Kidney (tissue), 14 donors: ENCODE data around the gene FBXO2. TPM values are rescaled to one million over a fixed set of nuclear protein-coding genes. Genes with fewer than 3 reads are reported as not detected.

Experiments
- DNase-seq, 5 donors: peaks; one replicate each; pipeline ENCODE4 v3.0.0-alpha.2; 2013 to 2020
- FAIRE-seq: peaks from 2 replicates; lab custom pipeline; 2012; peaks lifted over from hg19 to GRCh38; lab: Jason Lieb, UNC
- H3K27ac ChIP-seq, 2 donors: one replicate each; pipeline ENCODE4 v1.7.0; 2013; ENCODE audit warnings: low read depth in 2 of 2, low read length in 2 of 2, inconsistent platforms in 1 of 2
- H3K27me3 ChIP-seq: one replicate; pipeline ENCODE4 v1.7.1; 2013; ENCODE audit warnings: low read length, inconsistent platforms; ENCODE audit not compliant: control insufficient read depth, insufficient read depth
- H3K36me3 ChIP-seq, 3 donors: one replicate each; pipeline versions ENCODE4 v1.7.0 to v1.7.1; 2013; ENCODE audit warnings: low read length in 3 of 3, control low read depth in 1 of 3, inconsistent platforms in 1 of 3; ENCODE audit not compliant: insufficient read depth in 3 of 3, control insufficient read depth in 2 of 3
- H3K4me1 ChIP-seq, 3 donors: one replicate each; pipeline versions ENCODE4 v1.7.0 to v1.7.1; 2013; ENCODE audit warnings: low read length in 3 of 3, inconsistent platforms in 1 of 3, low read depth in 1 of 3; ENCODE audit not compliant: control insufficient read depth in 2 of 3, insufficient read depth in 2 of 3
- H3K4me3 ChIP-seq, 3 donors: one replicate each; pipeline versions ENCODE4 v1.7.0 to v1.8.1; 2013; ENCODE audit warnings: low read length in 3 of 3, control low read depth in 1 of 3, inconsistent platforms in 1 of 3
- H3K9ac ChIP-seq, 3 donors: one replicate each; pipeline versions ENCODE4 v1.7.0 to v1.7.1; 2013; ENCODE audit warnings: low read length in 3 of 3, control low read depth in 1 of 3, inconsistent platforms in 1 of 3
- H3K9me3 ChIP-seq, 3 donors: one replicate each; pipeline versions ENCODE4 v1.7.0 to v1.7.1; 2013; ENCODE audit warnings: low read length in 3 of 3, control low read depth in 1 of 3, inconsistent platforms in 1 of 3; ENCODE audit not compliant: control insufficient read depth in 2 of 3, insufficient read depth in 1 of 3
- intact Hi-C: fragments of 100-400 bp; cut with DNase I; formaldehyde crosslinking; loops from one replicate; pipeline ENCODE4 v1.11.1; 2022
- polyA plus RNA-seq: library from polyadenylated mRNA; stranded (reverse); fragments of 350-450 nt; fragmentation: Illumina TruSeq; extraction: RNeasy Lipid Tissue Mini Kit (QIAGEN cat#74804); gene quantifications from one replicate; pipeline ENCODE4 v1.2.3, GENCODE V29; 2014; ENCODE audit warnings: low read depth, low replicate concordance; ENCODE audit not compliant: insufficient read depth
- total RNA-seq: library from RNA; stranded (reverse); fragmentation: NEBNext Ultra II Directional; extraction: Animal tissue kit (Norgen Biotek cat#: 25700); gene quantifications from one replicate; pipeline ENCODE4 v1.2.1, GENCODE V29; 2021
- TF ChIP-seq, protein P1 (sequence below): IDR thresholded peaks from 3 replicates; pipeline ENCODE4 v1.5.1; 2012; ENCODE audit warnings: mild to moderate bottlenecking, moderate library complexity, borderline replicate concordance; ENCODE audit not compliant: insufficient read depth; ENCODE audit errors: extremely low read depth
- donor health status: control.
- donor health status: control.
- donor health status: control.
- donor health status: control.
- donor health status: control.
- donor health status: DM: yes; HTN: yes; CAD: no.
- donor health status: Normal renal cell carcinoma (clear cell type).

Gene FBXO2
- total and polyA plus RNA-seq, 2 donors from 2014 or later, result 10.2 to 38.4 TPM

DNA sequence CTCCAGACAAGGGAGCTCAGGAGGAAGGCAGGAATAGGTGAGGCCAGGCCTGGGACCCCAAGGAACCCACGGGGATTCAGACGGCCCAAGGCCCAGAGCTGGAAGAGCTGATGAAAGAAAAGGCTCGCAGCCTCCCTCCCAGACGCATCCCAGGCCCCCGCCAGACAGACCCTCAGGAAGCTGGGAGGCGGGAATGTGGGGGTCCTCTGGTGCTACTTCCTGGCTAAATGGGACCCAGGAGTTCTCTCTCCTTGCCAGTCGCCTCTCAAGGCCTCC, 430 bp downstream of the FBXO2 start:
- Histone ChIP-seq H3K9ac (peak overlapping the region in 1 of 3 donors; percentile 51), H3K9me3 (no peaks in the 10 kb centered on the region), H3K36me3 (peaks cover 0 to 2% (median 0%) of the 10 kb centered on the region in 3 donors), H3K27me3 (peaks cover 11% of the 10 kb centered on the region), H3K4me1 (peaks cover 0 to 7% (median 0%) of the 10 kb centered on the region in 3 donors), H3K4me3 (peak overlapping the region in 1 of 3 donors; percentile 35), H3K27ac (no peak overlapping the region)
- FAIRE-seq (no peak), DNase-seq (no peak)
- intact Hi-C loops, result no loop called here
- TF ChIP-seq, protein P1, sequence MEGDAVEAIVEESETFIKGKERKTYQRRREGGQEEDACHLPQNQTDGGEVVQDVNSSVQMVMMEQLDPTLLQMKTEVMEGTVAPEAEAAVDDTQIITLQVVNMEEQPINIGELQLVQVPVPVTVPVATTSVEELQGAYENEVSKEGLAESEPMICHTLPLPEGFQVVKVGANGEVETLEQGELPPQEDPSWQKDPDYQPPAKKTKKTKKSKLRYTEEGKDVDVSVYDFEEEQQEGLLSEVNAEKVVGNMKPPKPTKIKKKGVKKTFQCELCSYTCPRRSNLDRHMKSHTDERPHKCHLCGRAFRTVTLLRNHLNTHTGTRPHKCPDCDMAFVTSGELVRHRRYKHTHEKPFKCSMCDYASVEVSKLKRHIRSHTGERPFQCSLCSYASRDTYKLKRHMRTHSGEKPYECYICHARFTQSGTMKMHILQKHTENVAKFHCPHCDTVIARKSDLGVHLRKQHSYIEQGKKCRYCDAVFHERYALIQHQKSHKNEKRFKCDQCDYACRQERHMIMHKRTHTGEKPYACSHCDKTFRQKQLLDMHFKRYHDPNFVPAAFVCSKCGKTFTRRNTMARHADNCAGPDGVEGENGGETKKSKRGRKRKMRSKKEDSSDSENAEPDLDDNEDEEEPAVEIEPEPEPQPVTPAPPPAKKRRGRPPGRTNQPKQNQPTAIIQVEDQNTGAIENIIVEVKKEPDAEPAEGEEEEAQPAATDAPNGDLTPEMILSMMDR, result no peak

DNA sequence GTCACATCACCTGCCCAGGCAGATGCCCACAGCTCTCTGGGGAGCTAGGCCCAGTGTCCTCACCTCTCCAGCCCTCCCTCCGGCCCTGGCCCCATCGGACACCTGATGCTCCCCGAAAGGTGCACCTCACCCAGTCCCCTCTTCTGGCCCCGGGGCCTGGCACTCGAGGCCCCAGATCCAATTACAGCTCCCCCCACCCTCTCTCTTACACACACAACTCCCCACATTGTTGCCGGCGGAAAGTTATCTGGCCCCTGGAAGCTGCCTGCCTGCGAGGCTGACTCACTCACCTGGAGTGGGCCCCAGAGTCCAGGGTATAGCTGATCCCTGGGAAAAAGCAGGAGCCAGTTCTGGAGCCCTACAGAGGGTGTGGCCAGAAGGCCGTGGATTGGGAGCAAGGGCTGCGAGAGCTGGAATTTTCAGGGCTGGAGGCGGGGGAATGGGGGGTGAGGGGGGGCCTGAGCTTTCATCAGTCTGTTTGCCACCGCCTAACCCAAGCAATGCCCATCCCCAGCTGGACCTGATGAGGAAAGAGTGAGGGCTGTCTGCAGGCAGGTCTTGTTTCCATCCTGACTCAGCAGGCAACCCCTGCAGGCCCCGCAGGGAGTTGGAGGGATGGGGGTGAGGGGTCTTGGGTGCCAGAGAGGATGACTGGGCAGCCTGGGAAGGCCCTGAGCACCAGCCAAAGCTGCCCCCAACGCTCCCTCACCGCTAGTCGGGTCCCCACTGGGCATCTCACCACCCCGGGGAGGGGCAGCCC, 948 bp downstream of the FBXO2 start:
- peaks cover 11% of the 10 kb centered on the region for H3K27me3 ChIP-seq
- H3K4me1 ChIP-seq, result peaks cover 0 to 9% (median 0%) of the 10 kb centered on the region in 3 donors
- DNase-seq, result no peak
- FAIRE-seq, result no peak
- intact Hi-C loops, result no loop called here
- peaks cover 0 to 2% (median 0%) of the 10 kb centered on the region in 3 donors for H3K36me3 ChIP-seq
- no peak overlapping the region for H3K4me3 ChIP-seq
- H3K9ac ChIP-seq, result peak overlapping the region in 1 of 3 donors; percentile 51
- H3K27ac ChIP-seq, result no peak overlapping the region
- no peaks in the 10 kb centered on the region for H3K9me3 ChIP-seq
- TF ChIP-seq, protein P1, result no peak

DNA sequence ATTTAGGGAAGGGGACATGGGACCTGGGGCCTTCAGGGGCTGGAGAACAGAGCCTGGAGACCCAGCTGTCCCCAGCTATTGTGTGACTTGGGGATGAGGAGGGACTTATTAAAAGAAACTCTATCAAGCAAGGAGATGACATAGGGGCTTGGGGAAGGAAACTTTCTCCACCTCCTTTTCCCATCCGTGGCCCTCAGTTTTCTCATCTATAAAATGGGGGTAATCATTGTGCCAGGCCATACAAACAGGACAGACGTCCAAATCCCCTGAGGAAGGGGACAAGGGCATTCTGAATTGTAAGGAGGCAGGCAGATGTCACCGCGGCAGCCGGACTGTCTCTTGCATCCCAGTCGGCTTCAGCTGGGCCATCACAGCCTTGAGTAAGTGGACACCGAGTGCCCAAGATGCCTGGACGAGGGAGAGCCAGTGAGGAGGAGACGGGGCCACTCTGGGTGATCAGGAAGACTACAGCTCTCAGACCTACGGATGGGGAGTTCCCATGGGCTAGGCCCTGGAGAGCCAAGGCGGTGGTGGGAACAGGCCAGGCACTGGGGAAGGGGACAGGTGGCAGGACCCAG, 1.9 kb downstream of the FBXO2 start:
- H3K4me1 ChIP-seq, result peaks cover 0 to 9% (median 0%) of the 10 kb centered on the region in 3 donors
- H3K9me3 ChIP-seq, result no peaks in the 10 kb centered on the region
- H3K27ac ChIP-seq, result no peak overlapping the region
- no peak for DNase-seq
- H3K27me3 ChIP-seq, result peaks cover 11% of the 10 kb centered on the region
- intact Hi-C loops, result no loop called here
- TF ChIP-seq, protein P1, result no peak
- H3K9ac ChIP-seq, result no peak overlapping the region
- H3K4me3 ChIP-seq, result no peak overlapping the region
- peaks cover 0 to 2% (median 0%) of the 10 kb centered on the region in 3 donors for H3K36me3 ChIP-seq
- no peak for FAIRE-seq
